ENCODE measurements around the gene CNTN5.

Gene CNTN5

GRCh38 chr11:99410636-99411035, 389.9 kb downstream of the CNTN5 start:
- ChIA-PET POLR2A (no interaction called here), CTCF (no interaction called here)
- TF ChIP-seq, protein P1, sequence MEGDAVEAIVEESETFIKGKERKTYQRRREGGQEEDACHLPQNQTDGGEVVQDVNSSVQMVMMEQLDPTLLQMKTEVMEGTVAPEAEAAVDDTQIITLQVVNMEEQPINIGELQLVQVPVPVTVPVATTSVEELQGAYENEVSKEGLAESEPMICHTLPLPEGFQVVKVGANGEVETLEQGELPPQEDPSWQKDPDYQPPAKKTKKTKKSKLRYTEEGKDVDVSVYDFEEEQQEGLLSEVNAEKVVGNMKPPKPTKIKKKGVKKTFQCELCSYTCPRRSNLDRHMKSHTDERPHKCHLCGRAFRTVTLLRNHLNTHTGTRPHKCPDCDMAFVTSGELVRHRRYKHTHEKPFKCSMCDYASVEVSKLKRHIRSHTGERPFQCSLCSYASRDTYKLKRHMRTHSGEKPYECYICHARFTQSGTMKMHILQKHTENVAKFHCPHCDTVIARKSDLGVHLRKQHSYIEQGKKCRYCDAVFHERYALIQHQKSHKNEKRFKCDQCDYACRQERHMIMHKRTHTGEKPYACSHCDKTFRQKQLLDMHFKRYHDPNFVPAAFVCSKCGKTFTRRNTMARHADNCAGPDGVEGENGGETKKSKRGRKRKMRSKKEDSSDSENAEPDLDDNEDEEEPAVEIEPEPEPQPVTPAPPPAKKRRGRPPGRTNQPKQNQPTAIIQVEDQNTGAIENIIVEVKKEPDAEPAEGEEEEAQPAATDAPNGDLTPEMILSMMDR (IDR thresholded peaks at IDR 0.05; ENCODE audit: control extremely low read depth, extremely low read depth, low read depth, missing control alignments), result no peak
- no peak for DNase-seq (ENCODE audit: extremely low spot score)

DNA sequence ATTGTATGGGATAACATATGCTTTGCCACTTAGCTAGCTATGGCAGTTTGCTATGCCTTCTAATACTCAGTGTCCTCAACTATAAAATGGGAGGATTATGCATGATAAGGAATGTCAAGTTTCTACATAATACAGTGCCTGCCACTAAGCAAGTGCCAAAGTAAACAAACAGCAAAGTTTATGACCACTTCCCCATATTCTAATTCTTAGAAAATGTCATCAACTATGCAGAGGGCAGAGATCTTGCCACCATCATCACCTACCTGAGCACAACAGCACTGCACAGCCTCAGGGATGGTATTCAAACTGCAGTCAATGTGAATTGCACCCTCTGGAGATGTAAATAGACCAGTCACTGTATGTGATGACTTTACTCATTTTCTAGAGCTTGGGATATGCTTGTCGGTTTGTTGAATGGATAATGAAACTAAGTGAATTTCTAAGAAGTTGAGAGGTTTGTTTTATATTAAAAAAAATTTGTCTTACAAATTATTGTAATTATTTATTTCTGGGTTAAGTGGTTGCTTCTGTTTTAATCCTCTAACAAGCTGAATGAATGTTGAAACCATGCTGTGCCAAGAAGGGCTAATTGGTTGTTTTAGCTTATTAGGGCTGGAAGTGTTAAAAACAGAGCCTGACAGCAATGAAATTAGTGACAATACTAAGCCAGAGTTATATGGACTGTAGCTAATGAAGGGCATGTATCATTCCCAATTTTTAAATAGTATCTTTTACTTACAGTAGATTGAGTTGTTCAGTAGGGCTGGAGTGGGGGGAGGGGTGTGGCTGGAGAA, 398.4 kb downstream of the CNTN5 start:
- no peak for DNase-seq (ENCODE audit: extremely low spot score)
- ChIA-PET CTCF (no interaction called here), POLR2A (no interaction called here)
- TF ChIP-seq, protein P1 (IDR thresholded peaks at IDR 0.05; ENCODE audit: control extremely low read depth, extremely low read depth, low read depth, missing control alignments), result no peak

- TF ChIP-seq, protein P1 (IDR thresholded peaks at IDR 0.05; ENCODE audit: control extremely low read depth, extremely low read depth, low read depth, missing control alignments), result no peak
- ChIA-PET CTCF (interaction anchor here (0.7 kb wide), 1 partner anchor 9 kb away, joined by 4 read pairs; no protein-coding TSS in a partner anchor), POLR2A (no interaction called here)
- no peak for DNase-seq (ENCODE audit: extremely low spot score)
Observed at GRCh38 chr11:99419991-99420390, 399.2 kb downstream of the CNTN5 start.

DNA sequence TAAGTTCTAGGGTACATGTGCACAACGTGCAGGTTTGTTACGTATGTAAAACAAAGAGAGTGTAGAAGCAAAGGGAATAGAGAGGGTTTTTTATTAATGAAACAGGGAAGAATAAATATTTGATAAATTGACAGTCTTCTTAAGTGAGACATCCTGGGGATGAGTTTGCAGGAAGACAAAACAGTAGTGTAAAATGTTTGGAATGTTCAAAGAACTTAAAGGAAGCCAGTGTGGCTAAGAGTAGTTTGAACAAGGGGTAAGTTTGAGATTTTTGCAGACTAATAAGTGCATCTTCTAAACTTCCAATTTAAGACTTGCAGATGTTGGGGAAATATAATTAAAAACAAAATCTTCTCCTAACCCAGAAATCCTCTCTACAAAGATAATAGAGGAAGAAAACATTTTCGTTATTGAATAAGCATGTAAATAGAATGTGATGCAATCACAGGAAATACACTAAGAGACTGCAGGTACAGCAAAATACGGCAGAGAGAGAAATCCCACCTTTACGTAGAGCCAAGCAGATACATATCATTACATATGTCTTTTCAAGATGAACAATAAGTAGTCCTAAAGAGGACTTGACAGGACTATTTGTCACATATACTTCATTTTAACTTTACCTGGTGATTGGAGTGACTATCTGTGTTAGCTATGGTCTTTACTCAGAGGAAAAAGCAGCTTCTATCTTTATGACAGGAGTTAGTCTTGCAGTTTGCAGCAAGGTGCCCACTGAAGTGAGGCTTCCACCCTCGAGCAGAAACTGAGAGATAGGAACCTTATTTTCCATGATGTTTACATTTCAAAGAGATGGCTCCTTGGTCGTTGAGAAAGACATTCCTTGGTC, 402.1 kb downstream of the CNTN5 start:
- POLR2A ChIA-PET, result no interaction called here
- CTCF ChIA-PET, result no interaction called here
- DNase-seq (ENCODE audit: extremely low spot score), result no peak
- TF ChIP-seq, protein P1 (IDR thresholded peaks at IDR 0.05; ENCODE audit: control extremely low read depth, extremely low read depth, low read depth, missing control alignments), result no peak

GRCh38 chr11:99423428-99423983, 402.8 kb downstream of the CNTN5 start:
- DNase-seq (ENCODE audit: extremely low spot score), result no peak
- TF ChIP-seq, protein P1 (IDR thresholded peaks at IDR 0.05; ENCODE audit: control extremely low read depth, extremely low read depth, low read depth, missing control alignments), result no peak
- ChIA-PET CTCF (interaction anchor here (1.4 kb wide), 1 partner anchor 9 kb away, joined by 3 read pairs; no protein-coding TSS in a partner anchor), POLR2A (no interaction called here)

GRCh38 chr11:99424313-99425084, 403.8 kb downstream of the CNTN5 start:
- no peak for DNase-seq (ENCODE audit: extremely low spot score)
- CTCF ChIA-PET, result interaction anchor here (0.8 to 1.4 kb wide), 5 partner anchors 9 to 73 kb away, joined by 3 to 4 read pairs (median 3); no protein-coding TSS in a partner anchor
- TF ChIP-seq, protein P1 (IDR thresholded peaks at IDR 0.05; ENCODE audit: control extremely low read depth, extremely low read depth, low read depth, missing control alignments), result no peak
- POLR2A ChIA-PET, result no interaction called here
